GM19372 (cell line): ENCODE measurements around the gene TTLL5.
"Not testable (repeated sequence)": the region's sequence is repeated elsewhere in the genome, so short reads cannot be mapped to it uniquely, and the experiment has no call there.

ENCODE experiments used
- ATAC-seq: cut with Tn5 transposase; IDR thresholded peaks from one replicate; pipeline ENCODE4 v1.9.1; 2021; ENCODE audit warnings: mild to moderate bottlenecking, low read depth, moderate library complexity; ENCODE audit not compliant: unreplicated experiment

Gene TTLL5

DNA sequence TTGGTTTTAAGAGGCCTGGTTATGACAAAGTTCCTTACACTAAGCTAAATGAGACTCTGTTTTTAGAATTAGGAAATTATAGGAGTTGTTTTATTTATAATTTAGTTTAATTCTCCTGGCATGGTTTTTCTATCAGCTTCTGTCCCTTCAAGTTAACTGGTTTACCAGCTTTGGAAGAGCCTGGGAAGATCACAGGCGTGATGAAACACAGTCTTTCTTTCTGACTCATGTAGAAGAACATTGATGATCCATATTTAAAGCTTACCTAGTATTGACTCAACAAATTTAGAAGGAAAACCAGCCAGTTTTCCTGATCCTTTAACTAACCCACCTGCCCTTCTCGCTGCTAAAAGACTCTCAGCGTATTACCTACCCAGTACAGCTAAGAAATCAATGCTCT is 165.6 kb downstream of the TTLL5 start:
- no peak for ATAC-seq

DNA sequence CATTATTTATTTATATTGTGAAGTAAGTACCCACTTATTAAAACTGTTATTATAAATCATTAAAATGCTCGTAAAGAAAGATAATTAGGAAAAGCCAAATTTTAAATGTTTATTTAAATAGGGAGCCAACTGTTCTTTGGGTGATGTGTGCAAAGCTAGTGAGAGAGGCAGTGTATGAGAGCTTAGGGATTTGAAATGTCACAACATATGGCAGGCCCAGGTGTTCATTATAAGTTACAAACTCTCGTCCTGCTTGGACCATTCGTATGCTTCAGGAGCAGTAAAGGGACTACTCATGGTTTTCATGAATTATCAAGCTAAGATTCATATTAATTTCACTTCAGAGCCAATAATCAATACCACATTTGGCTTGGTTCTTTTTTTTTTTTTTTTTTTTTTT is 166.3 kb downstream of the TTLL5 start:
- ATAC-seq, result no peak

DNA sequence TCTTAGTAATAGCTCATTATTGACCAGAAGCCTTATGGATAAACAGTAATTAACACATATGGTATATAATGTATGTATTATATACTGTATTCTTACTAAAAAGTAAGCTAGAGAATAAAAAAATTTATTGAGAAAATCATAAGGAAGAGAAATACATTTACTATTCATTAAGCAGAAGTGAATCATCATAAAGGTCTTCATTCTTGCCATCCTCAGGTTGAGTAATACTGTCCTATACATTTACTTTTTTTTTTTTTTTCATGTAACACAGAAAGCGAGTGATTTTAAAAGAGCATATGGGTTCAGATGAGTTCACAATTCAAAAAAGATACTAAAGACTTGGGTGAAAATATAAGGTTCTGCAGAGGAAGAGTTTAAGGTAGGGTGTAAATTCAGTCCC is 168.3 kb downstream of the TTLL5 start:
- no peak for ATAC-seq

DNA sequence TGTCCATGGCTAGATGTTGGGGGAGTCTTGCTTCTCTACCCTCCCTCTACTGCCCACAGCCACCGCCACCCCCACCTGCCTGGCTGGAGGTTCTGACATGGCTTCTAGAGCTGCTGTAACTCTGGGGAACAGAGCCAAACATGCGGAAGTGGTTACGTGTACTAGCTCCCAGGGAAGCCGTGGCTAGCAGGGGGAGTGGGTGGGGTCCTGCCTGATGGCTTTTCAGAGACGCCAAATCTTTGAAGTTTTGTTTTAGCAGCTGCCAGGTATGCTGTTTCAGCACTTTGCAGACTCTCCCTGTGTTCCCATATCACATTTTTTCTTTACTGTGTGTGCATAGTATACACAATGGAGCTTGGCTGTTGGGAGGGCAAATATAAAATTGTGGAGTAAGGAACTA is 170.4 kb downstream of the TTLL5 start:
- ATAC-seq, result no peak

DNA sequence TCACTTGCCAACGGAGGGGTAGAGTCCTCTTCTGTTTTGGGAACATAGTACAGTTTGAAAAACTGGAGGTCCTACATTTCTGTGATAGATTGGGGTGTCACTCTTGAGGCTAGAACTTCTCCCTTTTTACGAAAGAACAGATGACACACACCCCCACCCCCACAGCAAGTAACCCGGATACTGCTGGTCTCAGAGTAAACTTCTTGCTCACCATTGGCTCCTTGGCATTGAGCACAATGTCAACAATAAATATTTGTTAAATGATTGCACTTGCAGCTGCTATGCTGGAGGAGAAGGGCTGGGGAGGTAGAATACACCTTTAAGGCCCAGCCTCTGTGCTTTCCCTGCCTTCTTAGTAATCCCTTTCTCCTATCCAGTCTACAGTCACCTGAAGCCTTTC is 170.9 kb downstream of the TTLL5 start:
- ATAC-seq, result no peak

DNA sequence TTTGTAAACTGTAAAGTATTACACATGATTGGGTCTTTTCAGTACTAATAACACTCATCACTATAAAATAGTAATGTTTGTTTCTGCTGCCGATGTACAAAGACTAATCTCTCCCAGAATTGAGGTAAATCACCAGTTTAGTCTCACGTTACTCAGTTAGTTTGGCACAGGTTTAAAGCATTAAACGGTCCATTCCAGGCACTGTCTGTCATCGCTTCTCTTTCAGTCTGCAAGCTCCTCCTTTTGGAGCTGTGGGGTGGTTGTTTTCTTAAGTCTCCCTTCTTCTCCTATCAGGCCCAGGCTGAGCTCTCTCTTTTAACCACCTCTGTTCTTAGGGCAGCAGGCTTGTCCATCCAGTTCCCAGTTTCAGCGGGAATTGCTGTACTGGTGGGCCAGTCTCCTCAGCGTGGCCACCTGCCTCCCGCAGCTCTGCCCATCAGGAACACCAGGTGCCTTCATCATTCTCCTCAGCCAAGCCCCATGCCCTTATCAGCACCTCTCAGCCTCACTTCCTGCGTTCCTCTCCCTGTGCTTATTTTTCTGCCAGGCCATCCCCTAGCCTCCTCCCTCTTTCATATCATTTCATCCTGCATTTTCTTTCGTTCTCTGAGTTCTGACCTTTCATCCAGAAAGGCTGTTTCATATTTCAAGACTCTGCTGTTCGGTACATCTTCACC is 171.7 kb downstream of the TTLL5 start:
- no peak for ATAC-seq

DNA sequence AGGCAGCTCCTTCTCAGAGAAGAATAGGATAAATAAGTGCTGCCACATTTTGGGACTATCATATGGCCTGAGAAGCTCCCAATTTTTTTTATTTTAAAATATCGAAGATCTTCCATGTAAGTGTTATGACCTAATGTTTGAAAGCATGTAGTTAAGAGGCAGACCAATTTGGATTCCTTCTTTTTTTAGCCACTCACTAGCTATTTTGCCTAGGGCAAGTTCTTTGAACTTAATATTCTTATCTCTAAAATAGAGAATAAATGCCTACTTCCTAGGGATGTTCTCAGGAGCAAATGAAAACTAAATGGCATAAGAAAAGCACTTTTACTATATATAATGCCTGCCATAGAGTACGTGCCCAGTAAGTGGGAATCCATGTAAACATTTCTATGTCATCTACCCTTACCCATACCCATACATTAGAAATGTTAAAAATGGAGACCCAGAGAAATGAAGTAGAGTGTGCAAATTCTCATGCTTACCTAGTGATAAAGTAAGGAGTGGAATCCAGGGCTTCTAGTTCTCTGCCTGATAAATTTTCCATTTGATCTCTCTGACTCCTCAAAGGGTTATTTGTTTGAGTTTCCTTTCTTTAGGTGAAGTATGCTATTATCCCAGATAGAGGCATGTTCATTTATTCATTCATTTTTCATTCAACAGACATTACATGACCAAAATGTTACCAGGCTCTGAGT is 172.4 kb downstream of the TTLL5 start:
- ATAC-seq, result no peak

DNA sequence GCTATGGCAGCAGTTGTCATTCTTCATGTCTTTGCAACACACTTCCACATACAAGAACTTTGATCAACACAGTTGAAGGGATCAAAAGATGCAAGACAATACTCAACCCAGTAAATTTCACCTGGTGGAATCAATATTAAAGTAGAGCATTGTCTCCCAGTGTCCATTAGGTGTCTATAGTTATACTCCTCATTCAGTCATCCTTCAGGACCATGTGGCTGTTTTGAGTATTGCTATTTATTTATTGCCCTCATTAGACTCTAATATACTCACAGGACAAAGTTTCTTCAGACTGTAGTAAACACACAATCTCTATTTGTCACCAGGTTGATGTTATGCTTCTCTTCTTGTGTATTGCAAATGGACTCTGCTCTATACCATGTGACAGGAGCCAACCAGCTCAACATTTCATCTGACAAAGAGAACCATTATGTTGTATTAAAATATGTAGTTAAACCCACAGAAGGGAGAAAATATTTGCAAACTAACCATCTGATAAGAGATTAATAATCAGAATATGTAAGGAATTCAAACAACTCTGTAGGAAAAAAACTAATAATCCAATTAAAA is 174.2 kb downstream of the TTLL5 start:
- no peak for ATAC-seq

DNA sequence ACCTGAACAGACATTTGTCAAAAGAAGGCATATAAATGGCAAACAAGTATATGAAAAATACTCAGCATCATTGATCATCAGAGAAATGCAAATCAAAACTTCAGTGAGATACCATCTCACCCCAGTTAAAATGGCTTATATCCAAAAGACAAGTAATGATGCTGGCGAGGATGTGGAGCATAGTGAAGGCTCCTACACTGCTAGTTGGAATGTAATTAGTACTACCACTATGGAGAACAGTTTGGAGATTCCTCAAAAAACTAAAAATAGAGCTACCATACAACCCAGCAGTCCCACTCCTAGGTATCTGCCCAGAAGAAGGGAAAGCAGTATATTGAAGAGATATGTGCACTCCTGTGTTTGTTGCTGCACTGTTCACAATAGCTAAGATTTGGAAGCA is 174.7 kb downstream of the TTLL5 start:
- ATAC-seq, result no peak

DNA sequence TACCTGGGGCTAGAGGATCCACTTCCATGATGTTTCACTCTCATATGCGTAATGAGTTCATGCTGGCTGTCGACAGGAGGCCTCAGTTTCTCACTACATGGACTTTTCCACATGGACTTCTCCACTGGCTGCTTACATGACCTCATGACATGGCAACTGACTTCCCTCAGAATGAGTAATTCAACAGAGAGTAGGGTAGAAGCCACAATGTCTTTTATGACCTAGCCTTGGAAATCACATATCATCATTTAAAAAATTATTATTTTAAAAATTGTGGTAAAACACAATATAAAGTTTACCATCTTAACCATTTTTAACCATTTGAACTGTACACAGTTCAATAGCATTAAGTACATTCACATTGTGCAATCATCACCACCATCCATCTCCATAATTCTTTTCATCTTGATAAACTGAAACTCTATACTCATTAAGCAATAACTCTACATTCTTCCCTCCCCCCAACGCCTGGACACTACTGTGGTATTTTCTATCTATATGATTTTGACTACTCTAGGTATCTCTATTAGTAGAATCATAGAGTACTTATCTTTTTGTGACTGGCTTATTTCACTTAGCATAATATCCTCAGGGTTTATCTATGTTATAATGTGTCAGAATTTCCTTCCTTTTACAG is 176.2 kb downstream of the TTLL5 start:
- no peak for ATAC-seq

DNA sequence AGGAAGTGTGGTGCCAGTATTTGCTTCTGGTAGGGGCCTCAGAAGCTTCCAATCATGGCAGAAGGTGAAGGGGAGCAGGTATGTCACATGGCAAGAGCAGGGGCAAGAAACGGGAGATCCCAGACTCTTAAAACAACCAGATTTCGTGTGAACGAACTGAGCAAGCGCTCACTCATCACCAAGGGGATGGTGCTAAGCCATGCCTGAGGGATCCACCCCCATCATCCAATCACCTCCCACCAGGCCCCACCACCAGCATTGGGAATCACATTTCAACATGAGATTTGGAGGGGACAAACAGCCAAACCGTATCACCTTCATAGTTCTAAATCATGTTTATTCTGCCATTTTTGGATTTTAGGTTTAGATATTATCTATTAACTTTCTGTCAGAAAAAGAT is 179.9 kb downstream of the TTLL5 start:
- no peak for ATAC-seq

DNA sequence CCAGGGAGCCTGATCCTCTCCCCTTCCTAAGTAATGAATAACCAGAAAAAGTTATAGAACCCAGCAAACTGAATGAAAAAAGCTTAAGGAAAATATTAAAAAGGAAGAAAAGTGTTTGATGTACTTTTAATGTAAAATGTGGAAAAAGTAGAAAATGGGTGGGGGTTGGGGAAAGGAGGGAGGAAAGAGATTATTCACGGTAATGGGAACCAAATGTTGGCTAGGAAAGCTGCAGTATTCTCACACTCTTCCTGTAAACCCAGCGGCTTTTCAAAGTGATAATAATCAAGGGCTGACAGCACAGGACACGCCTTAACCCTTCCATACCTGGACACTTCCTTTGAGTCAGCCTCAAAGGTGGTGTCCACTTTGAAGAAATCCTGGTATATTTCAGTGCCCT is 181.5 kb downstream of the TTLL5 start:
- ATAC-seq, result no peak

DNA sequence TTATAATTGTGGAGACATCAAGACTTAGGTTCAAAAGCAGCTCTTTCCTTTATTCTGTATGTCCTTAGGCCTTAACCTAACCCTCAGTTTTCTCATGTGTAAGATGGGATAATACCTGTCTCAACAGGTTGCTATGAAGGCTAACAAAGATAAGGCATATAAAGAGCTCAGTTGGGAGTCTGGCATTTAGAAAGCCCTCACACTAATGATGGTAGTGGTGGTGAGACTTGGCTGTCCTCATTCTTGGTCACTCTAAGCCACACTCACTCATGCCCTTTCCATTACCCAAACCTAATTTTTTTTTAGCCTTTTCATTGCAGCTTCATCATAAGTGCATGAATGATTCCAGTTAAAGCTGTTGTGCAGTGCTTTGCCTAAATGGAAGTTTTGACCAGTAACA is 183.4 kb downstream of the TTLL5 start:
- ATAC-seq, result no peak

DNA sequence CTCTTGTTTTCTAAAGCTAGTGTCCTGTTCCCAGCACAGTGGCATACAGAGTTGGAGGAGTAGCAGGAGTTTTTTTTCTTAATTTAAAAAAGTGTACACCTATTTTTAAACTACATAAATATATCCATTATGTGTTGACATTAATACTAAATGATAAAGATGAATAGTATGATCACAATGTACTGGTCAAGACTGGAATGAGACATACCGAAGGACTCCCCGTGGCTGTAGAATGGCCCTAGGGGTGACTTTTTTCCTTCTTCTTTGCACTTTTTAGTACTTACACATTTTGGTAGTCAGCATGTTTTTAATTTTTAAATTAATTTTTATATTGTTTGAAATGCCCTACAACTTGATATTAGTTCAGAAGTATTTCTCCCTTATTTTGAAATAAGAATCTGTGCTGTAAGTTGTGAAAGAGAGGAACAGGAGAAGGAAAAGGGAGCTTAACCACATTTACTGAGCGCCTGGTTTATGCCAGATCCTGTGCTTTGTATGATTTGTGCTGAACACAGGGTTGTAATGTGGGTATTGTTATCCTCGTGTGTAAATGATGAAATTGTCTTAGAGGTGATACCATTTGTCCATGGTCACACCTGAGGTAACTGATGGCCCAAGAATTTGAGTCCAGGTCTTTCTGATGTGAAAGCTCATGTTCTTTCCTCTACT is 184.2 kb downstream of the TTLL5 start:
- ATAC-seq, result no peak

DNA sequence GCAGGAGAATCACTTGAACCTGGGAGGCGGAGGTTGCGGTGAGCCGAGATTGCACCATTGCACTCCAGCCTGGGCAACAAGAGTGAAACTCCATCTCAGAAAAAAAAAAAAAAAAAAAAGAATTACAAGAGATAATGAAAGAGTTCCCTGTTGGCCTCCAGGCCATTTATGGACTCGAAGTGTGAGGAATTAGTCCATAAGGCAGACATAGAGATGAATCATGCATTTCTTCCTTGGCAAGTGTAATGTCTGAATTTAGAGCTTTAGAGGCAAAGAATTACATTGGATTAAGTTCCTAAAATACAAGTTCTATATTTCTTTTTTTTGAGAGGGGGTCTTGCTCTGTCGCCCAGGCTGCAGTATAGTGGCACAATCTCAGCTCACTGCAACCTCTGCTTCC is 185.6 kb downstream of the TTLL5 start:
- not testable (repeated sequence) for ATAC-seq

DNA sequence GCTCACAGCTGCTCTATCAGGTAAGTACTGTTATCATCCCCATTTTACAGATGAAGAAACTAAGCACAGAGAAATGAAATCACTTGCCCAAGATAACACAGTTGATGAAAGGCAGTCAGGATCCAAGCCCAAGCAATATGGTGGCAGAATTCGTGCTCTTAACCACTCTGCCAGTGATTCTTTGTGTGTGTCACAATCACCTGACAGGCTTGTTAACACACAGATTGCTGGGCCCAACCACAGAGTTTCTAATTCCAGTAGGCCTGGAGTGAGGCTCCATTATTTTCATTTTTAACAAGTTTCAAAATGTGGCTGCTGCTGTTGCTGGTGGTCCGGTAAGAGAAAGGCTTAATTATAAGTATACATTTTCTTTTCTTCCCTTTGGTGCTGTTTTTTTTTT is 186.5 kb downstream of the TTLL5 start:
- ATAC-seq, result no peak

DNA sequence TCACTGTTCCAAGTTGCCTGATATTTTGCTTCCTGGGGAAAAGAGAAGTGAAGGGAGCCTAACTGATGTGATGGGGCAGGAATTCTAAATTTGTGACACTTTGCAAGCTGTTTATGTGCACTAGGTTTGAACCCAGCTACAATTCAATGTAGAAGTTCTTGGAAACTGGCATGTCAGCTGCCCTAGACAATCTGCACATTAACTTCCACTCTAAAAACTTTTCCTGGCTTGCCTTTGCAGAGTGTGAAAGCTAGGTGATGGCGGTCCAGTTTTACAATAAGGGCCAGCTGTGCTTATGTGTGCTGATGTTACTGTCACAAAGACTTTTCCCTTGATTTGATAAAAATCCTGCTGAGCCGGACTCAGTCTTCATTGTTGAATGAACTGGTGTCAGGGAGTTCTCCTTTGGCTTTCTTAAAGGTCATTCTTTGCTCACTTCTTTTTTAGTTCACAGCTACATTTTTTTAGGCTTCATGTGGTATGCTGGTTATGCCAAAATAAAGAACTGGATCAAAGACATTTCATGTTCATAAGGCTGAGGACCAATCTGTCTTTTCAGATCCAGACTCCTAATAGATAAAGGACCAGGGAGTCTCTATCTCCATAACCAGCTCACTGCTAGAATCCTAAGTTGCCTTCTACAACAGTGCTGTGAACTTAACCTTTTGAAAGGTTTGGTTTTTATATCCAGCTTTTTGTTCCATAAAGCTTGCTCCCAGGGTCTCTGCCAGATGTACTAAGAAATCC is 187.3 kb downstream of the TTLL5 start:
- no peak for ATAC-seq

DNA sequence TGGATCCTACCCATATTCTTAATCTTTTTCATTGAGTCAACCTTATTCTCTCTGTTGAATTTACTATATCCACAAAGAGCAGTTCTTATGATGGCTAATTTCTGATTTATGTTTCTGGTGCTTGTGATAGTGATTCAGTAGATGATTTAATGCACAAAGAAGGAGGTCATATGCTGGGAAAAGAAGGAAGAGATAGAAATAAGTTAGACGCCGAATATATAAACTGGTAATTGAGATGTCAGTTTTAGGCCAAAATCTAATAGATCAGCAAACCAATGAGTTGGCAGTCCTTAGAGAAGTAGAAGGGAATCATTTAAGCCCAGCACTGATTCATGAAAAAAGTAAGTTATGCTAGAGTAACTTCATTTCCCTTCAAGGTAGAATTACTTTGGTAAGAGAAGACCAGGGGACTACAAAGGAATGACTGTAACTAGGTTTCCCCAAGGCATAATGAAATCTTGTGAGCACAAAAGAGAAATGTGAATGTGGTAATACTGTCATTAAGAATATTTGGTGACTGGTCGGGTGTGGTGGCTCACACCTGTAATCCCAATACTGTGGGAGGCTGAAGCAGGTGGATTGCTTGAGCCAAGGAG is 188.4 kb downstream of the TTLL5 start:
- ATAC-seq, result no peak

DNA sequence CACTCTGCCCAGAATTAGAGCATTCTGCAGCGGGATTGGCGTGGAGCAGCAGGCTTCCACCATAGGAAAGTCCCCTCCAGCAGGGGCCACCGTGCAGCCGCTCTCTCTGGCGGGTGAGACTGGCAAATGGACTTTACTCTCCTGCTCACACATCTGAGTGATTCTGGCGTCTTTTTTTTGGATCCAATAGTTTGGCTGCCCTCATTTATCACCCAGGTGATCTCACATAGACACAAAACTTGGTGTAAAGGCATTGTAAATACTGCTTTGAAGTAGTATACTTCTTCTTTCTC is 190.5 kb downstream of the TTLL5 start:
- no peak for ATAC-seq

DNA sequence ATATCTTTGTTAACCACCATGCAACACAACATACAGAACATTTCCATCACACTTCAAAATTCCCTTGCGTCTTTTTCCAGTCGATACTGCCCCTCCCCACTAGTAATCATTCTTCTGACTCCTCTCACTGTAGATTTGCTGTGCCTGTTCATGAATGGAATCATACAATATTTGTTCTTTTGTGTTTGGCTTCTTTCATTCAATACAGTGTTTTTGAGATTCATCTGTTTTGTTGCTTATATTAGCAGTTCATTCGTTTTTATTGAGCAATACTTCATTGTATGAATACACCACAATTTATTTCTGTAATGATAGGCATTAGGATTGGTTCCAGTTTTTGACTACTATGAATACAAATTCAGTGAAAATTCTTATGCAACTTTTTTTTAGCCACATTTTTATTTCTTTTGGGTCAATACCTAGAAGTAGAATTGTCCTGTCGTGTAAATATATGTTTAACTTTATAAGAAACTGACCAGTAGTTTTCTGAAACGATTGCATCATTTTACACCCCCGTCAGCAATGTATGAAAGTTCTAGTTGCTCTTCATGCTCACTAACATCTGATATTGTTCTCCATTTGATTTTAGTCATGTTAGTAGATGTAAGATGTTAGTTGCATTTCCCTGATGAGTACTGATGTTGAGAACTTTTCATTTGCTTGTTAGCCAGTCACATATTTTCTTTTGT is 193.2 kb downstream of the TTLL5 start:
- ATAC-seq, result no peak
